Measurements from ENCODE around the gene ALOX15. TPM values are rescaled to one million over a fixed set of nuclear protein-coding genes. Genes with fewer than 3 reads are reported as not detected.

The ALOX15 gene
- total and polyA plus RNA-seq, 9 of the 15 experiments (the other 6 are each of a cell fraction or from before 2014, with no cell fraction given), result not detected

DNA sequence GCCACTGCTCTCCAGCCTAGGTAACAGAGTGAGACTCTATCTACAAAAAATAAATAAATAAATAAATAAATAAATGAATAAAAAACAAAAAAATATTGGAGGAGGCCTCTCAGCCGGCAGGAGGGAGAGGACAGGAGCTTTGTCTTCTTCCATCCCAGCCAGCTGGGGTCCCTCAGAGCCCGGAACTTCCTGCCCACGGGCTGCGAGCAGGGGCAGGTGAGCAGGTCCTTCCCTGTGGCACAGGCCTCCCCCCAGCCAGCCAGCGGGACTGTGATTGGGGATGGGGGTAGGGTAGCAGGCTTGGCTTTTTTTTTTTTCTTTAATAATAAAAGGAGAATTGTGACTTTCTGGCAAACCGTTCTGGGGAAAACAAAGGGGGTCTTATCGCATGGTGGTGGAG lies 47.1 kb downstream of the ALOX15 start:
- TF ChIP-seq PRMT5 (CRISPR knock-in tag; IDR thresholded peaks at IDR 0.05), result no peak
- TF ChIP-seq HIVEP1 (CRISPR knock-in tag; IDR thresholded peaks at IDR 0.05), result no peak
- no peak for TF ChIP-seq PPARD (CRISPR knock-in tag; IDR thresholded peaks at IDR 0.05)
- no peak for TF ChIP-seq SMARCA5 (IDR thresholded peaks at IDR 0.05)
- no peak for TF ChIP-seq MCM2 (IDR thresholded peaks at IDR 0.05; ENCODE audit: low read depth)
- TF ChIP-seq, protein P1, sequence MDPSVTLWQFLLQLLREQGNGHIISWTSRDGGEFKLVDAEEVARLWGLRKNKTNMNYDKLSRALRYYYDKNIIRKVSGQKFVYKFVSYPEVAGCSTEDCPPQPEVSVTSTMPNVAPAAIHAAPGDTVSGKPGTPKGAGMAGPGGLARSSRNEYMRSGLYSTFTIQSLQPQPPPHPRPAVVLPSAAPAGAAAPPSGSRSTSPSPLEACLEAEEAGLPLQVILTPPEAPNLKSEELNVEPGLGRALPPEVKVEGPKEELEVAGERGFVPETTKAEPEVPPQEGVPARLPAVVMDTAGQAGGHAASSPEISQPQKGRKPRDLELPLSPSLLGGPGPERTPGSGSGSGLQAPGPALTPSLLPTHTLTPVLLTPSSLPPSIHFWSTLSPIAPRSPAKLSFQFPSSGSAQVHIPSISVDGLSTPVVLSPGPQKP (CRISPR knock-in tag; IDR thresholded peaks at IDR 0.05), result no peak
- TF ChIP-seq, protein P2, sequence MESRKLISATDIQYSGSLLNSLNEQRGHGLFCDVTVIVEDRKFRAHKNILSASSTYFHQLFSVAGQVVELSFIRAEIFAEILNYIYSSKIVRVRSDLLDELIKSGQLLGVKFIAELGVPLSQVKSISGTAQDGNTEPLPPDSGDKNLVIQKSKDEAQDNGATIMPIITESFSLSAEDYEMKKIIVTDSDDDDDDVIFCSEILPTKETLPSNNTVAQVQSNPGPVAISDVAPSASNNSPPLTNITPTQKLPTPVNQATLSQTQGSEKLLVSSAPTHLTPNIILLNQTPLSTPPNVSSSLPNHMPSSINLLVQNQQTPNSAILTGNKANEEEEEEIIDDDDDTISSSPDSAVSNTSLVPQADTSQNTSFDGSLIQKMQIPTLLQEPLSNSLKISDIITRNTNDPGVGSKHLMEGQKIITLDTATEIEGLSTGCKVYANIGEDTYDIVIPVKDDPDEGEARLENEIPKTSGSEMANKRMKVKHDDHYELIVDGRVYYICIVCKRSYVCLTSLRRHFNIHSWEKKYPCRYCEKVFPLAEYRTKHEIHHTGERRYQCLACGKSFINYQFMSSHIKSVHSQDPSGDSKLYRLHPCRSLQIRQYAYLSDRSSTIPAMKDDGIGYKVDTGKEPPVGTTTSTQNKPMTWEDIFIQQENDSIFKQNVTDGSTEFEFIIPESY (CRISPR knock-in tag; IDR thresholded peaks at IDR 0.05), result no peak
- no peak for TF ChIP-seq HLTF (IDR thresholded peaks at IDR 0.05)
- TF ChIP-seq HNRNPK (IDR thresholded peaks at IDR 0.05; ENCODE audit: low read depth, low read length, poor library complexity, severe bottlenecking), result no peak
- TF ChIP-seq CEBPB (tag; IDR thresholded peaks at IDR 0.05), result no peak
- no peak for TF ChIP-seq TBL1XR1 (IDR thresholded peaks at IDR 0.05; ENCODE audit: low read length in 2 of 2)
- no peak for TF ChIP-seq ARHGAP35 (IDR thresholded peaks at IDR 0.05; ENCODE audit: partially characterized antibody)
- ChIA-PET CTCF (ENCODE audit: low intra/inter-chr PET ratio) (no interaction called here), POLR2A (no interaction called here)
- H3K9me1 ChIP-seq (ENCODE audit: control insufficient read depth, insufficient read depth, low read length), result no peaks in the 10 kb centered on the region
- 40% methylated on average over 3 of the region's 7 CpGs for WGBS (ENCODE audit: insufficient coverage, low coverage, missing lambda C conversion rate)
- H3K4me3 ChIP-seq, result no peak overlapping the region
- BruUV-seq (replicated peaks), result no TSS peak
- H3K27ac ChIP-seq (ENCODE audit: extremely low read depth, low read depth, low read length), result no peak overlapping the region
- no peaks in the 10 kb centered on the region for H3K79me2 ChIP-seq (ENCODE audit: control insufficient read depth, insufficient read depth, low read length)
- DNase-seq (ENCODE audit: extremely low read depth in 1 of 4, low spot score in 3 of 4) (no peak), ATAC-seq (no peak), FAIRE-seq (no peak)
- H3K4me2 ChIP-seq (ENCODE audit: insufficient read depth, low read length), result no peak overlapping the region
- peaks cover 0 to 13% of the 10 kb centered on the region in 2 experiments; a peak in 2 of 5 replicates for H3K4me1 ChIP-seq (replicated peaks in 1 of 2; ENCODE audit: control insufficient read depth in 2 of 2, insufficient read depth in 2 of 2, low read length in 2 of 2)
- no peak overlapping the region for H2AFZ ChIP-seq (ENCODE audit: low read depth, low read length)
- no peaks in the 10 kb centered on the region for H3K36me3 ChIP-seq (ENCODE audit: control insufficient read depth, insufficient read depth, low read length)
- H3K9ac ChIP-seq (ENCODE audit: insufficient read depth in 1 of 2, low read depth in 2 of 2, low read length in 2 of 2), result no peak overlapping the region
- H4K20me1 ChIP-seq (replicated peaks; ENCODE audit: control insufficient read depth, insufficient read depth, low read length), result 0 out of 2 replicates have a peak, but pooled peaks cover 10% of the 10 kb centered on the region
- in situ Hi-C loops (cut with MboI) (no loop called here), intact Hi-C loops (cut with micrococcal nuclease) (no loop called here)
- peaks cover 2 to 80% of the 10 kb centered on the region in 2 experiments; a peak in 4 of 5 replicates for H3K27me3 ChIP-seq (ENCODE audit: control insufficient read depth in 2 of 2, insufficient read depth in 2 of 2, low read length in 2 of 2)
- H3K9me3 ChIP-seq (replicated peaks; ENCODE audit: control insufficient read depth, insufficient read depth, low read depth, low read length), result no peaks in the 10 kb centered on the region

Data from K562 (cell line).